Urinary bladder (tissue), 4 donors: ENCODE data around the gene PARD3B. TPM values are rescaled to one million over a fixed set of nuclear protein-coding genes. Genes with fewer than 3 reads are reported as not detected.
"Not testable (repeated sequence)": the region's sequence is repeated elsewhere in the genome, so short reads cannot be mapped to it uniquely, and the experiment has no call there.

ENCODE experiments used
- DNase-seq: peaks from one replicate; pipeline ENCODE4 v3.0.0-alpha.2; 2015; ENCODE audit errors: extremely low spot score
- H3K27ac ChIP-seq: one replicate; pipeline ENCODE4 v1.5.1; 2013; ENCODE audit warnings: low read depth, mild to moderate bottlenecking, moderate library complexity
- H3K36me3 ChIP-seq: one replicate; pipeline ENCODE4 v1.6.1; 2013; ENCODE audit warnings: mild to moderate bottlenecking, moderate library complexity; ENCODE audit not compliant: insufficient read depth
- H3K4me1 ChIP-seq: one replicate; pipeline ENCODE4 v1.6.1; 2013; ENCODE audit warnings: mild to moderate bottlenecking, moderate library complexity; ENCODE audit not compliant: insufficient read depth
- H3K4me3 ChIP-seq: one replicate; pipeline ENCODE4 v1.5.1; 2013; ENCODE audit warnings: low read depth, low read length
- WGBS: extraction: QIAGEN DNeasy Blood & Tissue Kit; methylation state at CpG from one replicate; pipeline ENCODE4 v1.1.7; 2013; 5-methylcytosine and 5-hydroxymethylcytosine counted together
- polyA plus RNA-seq: library from polyadenylated mRNA; stranded (reverse); fragments of 200-250 nt; gene quantifications from one replicate; pipeline ENCODE4 v1.2.3, GENCODE V29; 2013
- total RNA-seq: library from RNA; depleted of rRNA; stranded (reverse); fragments of >200 nt; gene quantifications from one replicate; pipeline ENCODE4 v1.2.3, GENCODE V29; 2014
- donor health status: healthy with polysubstance abuse.
- donor health status: healthy.

Gene PARD3B
- total and polyA plus RNA-seq, 2 donors, result 9.1 to 42.9 TPM

DNA sequence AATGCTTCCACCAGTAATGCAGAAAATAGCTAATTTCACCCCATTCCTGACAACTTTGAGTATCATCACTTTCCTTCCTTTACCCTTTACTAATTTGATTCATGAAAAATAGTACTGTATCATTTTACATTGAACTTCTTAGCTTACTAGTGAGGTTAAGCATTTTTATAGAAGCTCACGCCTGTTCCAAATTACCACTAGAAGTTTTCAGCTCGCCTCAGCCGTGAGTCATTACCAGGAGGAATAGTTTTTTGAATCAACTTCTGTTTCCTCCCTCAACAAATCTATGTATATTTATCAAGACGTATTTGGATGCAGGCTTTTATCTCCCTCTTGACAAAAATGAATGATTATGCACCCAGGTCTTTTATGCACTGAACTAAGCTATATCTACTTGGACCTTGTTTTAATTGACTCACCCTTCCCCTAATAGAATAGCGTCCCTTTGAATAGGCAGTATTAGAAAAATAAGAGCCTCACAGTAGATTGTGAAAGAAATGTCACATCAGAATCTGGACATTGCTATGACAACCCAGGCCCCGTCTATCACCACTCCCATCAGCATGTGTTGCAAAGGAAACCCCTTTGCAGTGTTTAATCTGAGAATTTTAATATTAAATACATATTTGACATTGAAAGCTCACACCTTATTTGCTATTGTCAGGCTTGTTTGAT is 929.6 kb downstream of the PARD3B start:
- Histone ChIP-seq H3K4me1 (no peaks in the 10 kb centered on the region), H3K27ac (no peak overlapping the region), H3K4me3 (no peak overlapping the region), H3K36me3 (peaks cover 2% of the 10 kb centered on the region)
- no peak for DNase-seq
- WGBS, result 67% methylated on average over 6 of the region's 6 CpGs

GRCh38 chr2:205475416-205475768 is 930.1 kb downstream of the PARD3B start:
- WGBS, result 83% methylated on average over 3 of the region's 3 CpGs

DNA sequence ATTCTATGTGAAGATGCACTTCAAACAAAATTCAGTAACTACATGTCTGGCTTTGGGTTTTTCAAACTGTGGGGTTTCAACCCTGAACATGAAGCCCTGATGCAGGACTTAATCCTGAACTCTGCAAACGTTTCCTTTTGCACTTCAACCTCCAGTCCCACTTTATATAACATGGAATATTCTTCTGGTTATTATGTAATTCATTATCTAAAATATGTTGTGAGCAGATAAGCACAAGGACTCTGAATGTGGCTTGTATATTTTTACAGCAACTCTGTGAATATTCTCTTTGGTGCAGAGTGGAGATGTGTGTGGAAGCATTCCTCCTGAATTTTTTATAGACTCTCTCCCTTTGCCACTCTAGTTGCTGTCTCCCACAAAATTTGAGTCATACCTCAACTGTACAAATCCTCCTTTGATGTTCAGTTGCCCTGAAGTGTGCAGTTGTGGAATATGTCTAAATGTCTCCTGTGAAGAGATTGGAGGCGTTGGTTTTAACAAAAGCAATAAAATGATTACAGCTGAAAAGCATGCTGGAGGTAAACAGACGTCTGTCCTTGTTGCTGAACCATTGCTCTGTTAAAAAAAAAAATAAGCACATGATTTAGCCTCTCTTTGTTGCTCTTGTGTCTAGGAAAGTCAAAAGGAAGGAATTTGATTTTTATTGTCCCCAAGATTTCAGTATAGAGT is 931.9 kb downstream of the PARD3B start:
- H3K4me3 ChIP-seq, result no peak overlapping the region
- 35% methylated on average over 3 of the region's 3 CpGs for WGBS

More at GRCh38 chr2:205475416-205475768, 930.1 kb downstream of the PARD3B start:
- Histone ChIP-seq H3K4me1 (no peaks in the 10 kb centered on the region), H3K27ac (no peak overlapping the region), H3K36me3 (peaks cover 2% of the 10 kb centered on the region), H3K4me3 (no peak overlapping the region)
- no peak for DNase-seq

DNA sequence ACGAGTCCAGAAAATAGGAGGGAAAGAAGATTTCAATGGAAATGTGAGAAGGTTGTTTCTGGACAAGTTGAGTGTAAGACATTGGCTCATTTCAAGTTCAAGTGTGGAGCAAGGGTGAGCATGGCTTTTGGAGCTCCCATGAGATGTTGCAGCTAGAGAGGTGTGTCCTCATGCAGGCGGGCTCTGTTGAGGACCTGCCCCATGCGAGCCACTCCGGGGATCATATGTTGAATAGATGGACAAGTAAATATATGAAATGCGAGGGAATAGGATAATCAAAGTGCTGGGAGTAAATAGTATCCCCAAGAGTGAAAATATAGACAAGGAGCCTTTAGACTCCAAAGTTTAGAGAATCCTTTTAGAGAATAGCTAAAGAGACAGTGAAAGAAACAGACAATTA is 936.6 kb downstream of the PARD3B start:
- H3K36me3 ChIP-seq, result no peaks in the 10 kb centered on the region
- H3K4me1 ChIP-seq, result peaks cover 3% of the 10 kb centered on the region
- 96% methylated on average over 5 of the region's 5 CpGs for WGBS
- H3K4me3 ChIP-seq, result no peak overlapping the region
- no peak overlapping the region for H3K27ac ChIP-seq
- DNase-seq, result no peak

More for the DNA sequence above, 931.9 kb downstream of the PARD3B start:
- no peak for DNase-seq
- no peak overlapping the region for H3K27ac ChIP-seq
- peaks cover 2% of the 10 kb centered on the region for H3K36me3 ChIP-seq
- H3K4me1 ChIP-seq, result no peaks in the 10 kb centered on the region

DNA sequence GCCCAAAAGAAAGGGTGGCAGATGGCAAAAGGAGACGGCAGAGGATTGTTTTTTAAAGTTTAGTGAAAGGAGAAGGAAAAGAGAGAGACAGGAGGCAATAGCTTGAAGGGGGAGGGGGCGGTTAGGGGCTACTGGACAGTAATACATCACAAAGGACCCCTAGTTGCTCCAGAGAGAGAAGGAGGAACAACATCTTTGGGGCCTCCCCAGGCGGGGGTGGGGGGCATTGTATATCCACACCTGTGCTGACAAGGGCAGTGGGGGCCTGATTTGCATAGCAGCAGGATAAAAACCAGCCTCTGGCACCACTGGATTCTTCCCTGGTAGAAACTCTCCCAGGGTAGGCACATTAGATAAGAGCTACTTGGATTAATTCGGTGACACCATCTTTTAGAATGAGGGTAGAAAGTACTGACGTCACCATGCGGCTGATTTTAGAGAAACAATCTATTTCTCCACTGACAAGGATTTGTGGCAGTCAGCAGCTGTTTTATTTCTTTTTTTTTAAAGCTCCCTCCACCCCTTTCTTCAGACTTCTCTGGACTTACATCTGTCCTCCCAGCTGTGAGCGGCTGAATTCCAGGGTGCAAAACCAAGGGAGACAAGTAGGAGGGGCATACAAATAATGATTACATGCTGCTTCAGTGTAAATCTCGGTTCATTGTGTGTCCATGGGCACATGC is 937.3 kb downstream of the PARD3B start:
- Histone ChIP-seq H3K4me3 (no peak overlapping the region), H3K36me3 (no peaks in the 10 kb centered on the region), H3K4me1 (peaks cover 3% of the 10 kb centered on the region), H3K27ac (no peak overlapping the region)
- DNase-seq, result no peak
- 73% methylated on average over 8 of the region's 8 CpGs for WGBS

DNA sequence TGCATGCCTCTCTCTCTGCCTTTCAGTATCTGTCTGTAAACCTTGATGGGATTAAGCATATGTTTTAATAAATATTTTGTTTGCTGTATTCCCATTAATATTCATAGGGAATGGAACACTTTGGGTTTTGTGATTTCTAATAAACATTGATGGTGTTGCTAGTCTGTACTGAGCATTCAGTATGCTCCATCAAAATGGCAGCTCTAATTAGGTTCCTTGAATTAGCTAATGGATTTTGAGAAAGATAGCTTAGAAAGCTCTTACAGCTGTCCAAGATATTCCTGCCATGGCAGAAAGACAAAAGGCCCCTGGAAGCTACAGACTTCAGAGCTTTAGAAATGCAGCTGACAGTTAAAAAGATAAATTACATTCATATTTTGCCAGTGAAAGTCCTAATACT is 937.8 kb downstream of the PARD3B start:
- no peak overlapping the region for H3K4me3 ChIP-seq
- no peaks in the 10 kb centered on the region for H3K36me3 ChIP-seq
- no peak for DNase-seq
- H3K27ac ChIP-seq, result no peak overlapping the region
- H3K4me1 ChIP-seq, result peaks cover 3% of the 10 kb centered on the region

GRCh38 chr2:205484215-205484614 is 938.9 kb downstream of the PARD3B start:
- Histone ChIP-seq H3K4me1 (peaks cover 3% of the 10 kb centered on the region), H3K27ac (no peak overlapping the region), H3K36me3 (no peaks in the 10 kb centered on the region), H3K4me3 (no peak overlapping the region)
- WGBS, result 73% methylated on average over 2 of the region's 2 CpGs
- no peak for DNase-seq

DNA sequence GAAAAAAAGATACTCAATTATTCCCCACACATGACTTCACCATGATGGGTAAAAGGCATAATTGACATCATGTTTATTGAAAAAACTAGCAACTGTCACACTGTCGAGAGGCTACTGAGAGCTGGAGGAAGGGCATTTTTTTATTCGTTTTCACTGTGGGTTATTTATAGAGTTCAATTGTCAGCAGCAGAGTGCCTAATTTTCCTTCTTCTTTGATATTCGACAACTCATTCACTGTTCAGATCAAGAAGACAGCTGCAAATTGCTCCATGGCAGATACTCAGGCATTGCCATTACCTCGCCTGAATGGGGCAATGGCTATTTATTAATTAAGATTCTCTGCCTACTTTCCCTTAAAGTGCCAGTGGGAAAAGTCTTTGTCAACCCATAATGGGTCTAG is 939.5 kb downstream of the PARD3B start:
- WGBS, result 81% methylated on average over 4 of the region's 4 CpGs

GRCh38 chr2:205493528-205493927 is 948.3 kb downstream of the PARD3B start:
- not testable (repeated sequence) for H3K4me3 ChIP-seq, DNase-seq
- 98% methylated on average over 2 of the region's 2 CpGs for WGBS

More for the DNA sequence above, 939.5 kb downstream of the PARD3B start:
- no peak overlapping the region for H3K27ac ChIP-seq
- peaks cover 3% of the 10 kb centered on the region for H3K4me1 ChIP-seq
- no peaks in the 10 kb centered on the region for H3K36me3 ChIP-seq
- no peak for DNase-seq
- H3K4me3 ChIP-seq, result no peak overlapping the region

GRCh38 chr2:205494537-205495235 is 949.4 kb downstream of the PARD3B start:
- DNase-seq, result no peak
- Histone ChIP-seq H3K27ac (no peak overlapping the region), H3K4me3 (no peak overlapping the region), H3K36me3 (no peaks in the 10 kb centered on the region), H3K4me1 (no peaks in the 10 kb centered on the region)
- WGBS, result 80% methylated on average over 7 of the region's 7 CpGs

More at GRCh38 chr2:205493528-205493927, 948.3 kb downstream of the PARD3B start:
- not testable (repeated sequence) for H3K27ac ChIP-seq, H3K4me1 ChIP-seq, H3K36me3 ChIP-seq

- H3K4me3 ChIP-seq, result no peak overlapping the region
- no peaks in the 10 kb centered on the region for H3K4me1 ChIP-seq
- DNase-seq, result no peak
- H3K27ac ChIP-seq, result no peak overlapping the region
- WGBS, result 86% methylated on average over 1 of the region's 1 CpG
- no peaks in the 10 kb centered on the region for H3K36me3 ChIP-seq
Observed at GRCh38 chr2:205495819-205496218, 950.5 kb downstream of the PARD3B start.

GRCh38 chr2:205496370-205496769 is 951.1 kb downstream of the PARD3B start:
- DNase-seq, result no peak
- Histone ChIP-seq H3K36me3 (no peaks in the 10 kb centered on the region), H3K4me3 (no peak overlapping the region), H3K27ac (no peak overlapping the region), H3K4me1 (no peaks in the 10 kb centered on the region)
- WGBS, result 89% methylated on average over 1 of the region's 1 CpG

DNA sequence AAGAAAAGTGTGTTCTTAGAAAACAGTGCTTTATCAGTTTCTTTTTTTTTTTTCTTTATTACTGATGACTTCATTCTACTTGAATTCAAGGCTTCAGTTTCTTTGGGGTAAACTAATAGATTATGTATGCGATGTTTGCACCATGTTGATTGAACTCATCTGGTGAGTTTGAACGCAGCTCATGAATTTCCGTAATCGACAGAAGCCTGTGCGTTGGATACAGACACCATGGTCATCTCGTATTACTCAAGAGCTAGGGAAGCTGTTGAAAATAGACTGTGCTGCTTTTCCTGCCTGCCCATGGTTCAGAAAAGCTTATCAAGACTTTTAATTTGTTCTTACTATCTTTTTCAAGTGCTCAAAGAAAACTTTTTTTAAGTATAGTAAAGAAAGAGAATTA is 951.5 kb downstream of the PARD3B start:
- no peaks in the 10 kb centered on the region for H3K4me1 ChIP-seq
- no peak overlapping the region for H3K4me3 ChIP-seq
- WGBS, result 54% methylated on average over 6 of the region's 6 CpGs
- DNase-seq, result no peak
- no peak overlapping the region for H3K27ac ChIP-seq
- H3K36me3 ChIP-seq, result no peaks in the 10 kb centered on the region
